Thymus (tissue), 11 donors: ENCODE data around the gene APBA1. TPM values are rescaled to one million over a fixed set of nuclear protein-coding genes. Genes with fewer than 3 reads are reported as not detected.

Source experiments
- DNase-seq, 9 donors: peaks; one replicate each; pipeline ENCODE4 v3.0.0-alpha.2; 2013; ENCODE audit warnings: low spot score in 9 of 9, low read depth in 6 of 9, missing footprints in 1 of 9
- H3K27ac ChIP-seq, 2 donors: one replicate each; pipeline ENCODE4 v1.5.1; 2013; ENCODE audit warnings: control low read depth in 1 of 2, low read depth in 1 of 2, low read length in 1 of 2, mild to moderate bottlenecking in 1 of 2, moderate library complexity in 1 of 2
- H3K27me3 ChIP-seq, 2 donors: one replicate each; pipeline ENCODE4 v1.5.1; 2013; ENCODE audit warnings: low read length in 1 of 2; ENCODE audit not compliant: control insufficient read depth in 2 of 2, insufficient read depth in 1 of 2
- H3K36me3 ChIP-seq, 2 donors: one replicate each; pipeline ENCODE4 v1.5.1; 2013; ENCODE audit warnings: low read length in 1 of 2, mild to moderate bottlenecking in 1 of 2, moderate library complexity in 1 of 2; ENCODE audit not compliant: control insufficient read depth in 2 of 2, insufficient read depth in 2 of 2
- H3K4me1 ChIP-seq, 2 donors: one replicate each; pipeline ENCODE4 v1.5.1; 2013; ENCODE audit warnings: low read length in 2 of 2; ENCODE audit not compliant: control insufficient read depth in 2 of 2, insufficient read depth in 2 of 2
- H3K4me3 ChIP-seq, 2 donors: one replicate each; pipeline ENCODE4 v1.5.1; 2013; ENCODE audit warnings: low read length in 2 of 2, control low read depth in 1 of 2, mild to moderate bottlenecking in 1 of 2
- H3K9me3 ChIP-seq, 2 donors: one replicate each; pipeline ENCODE4 v1.5.1; 2013; ENCODE audit warnings: low read length in 1 of 2, mild to moderate bottlenecking in 1 of 2; ENCODE audit not compliant: control insufficient read depth in 2 of 2, insufficient read depth in 1 of 2
- WGBS: extraction: QIAGEN DNeasy Blood & Tissue Kit; methylation state at CpG from one replicate; pipeline ENCODE4 v1.1.7; 2013; 5-methylcytosine and 5-hydroxymethylcytosine counted together
- polyA plus RNA-seq: library from polyadenylated mRNA; stranded (reverse); fragments of 200-250 nt; gene quantifications from one replicate; pipeline ENCODE4 v1.2.3, GENCODE V29; 2013
- total RNA-seq: library from RNA; stranded (reverse); fragments of 120-200 nt; gene quantifications from one replicate; pipeline ENCODE4 v1.2.4, GENCODE V29; 2013
- donor health status: healthy.

The APBA1 gene
- total and polyA plus RNA-seq, 2 donors, result 0.80 to 0.90 TPM

GRCh38 chr9:69461103-69461887 is 210.9 kb downstream of the APBA1 start:
- no peak for DNase-seq
- Histone ChIP-seq H3K4me3 (no peak overlapping the region), H3K27ac (no peak overlapping the region), H3K4me1 (peaks cover 0 to 3% of the 10 kb centered on the region in 2 donors), H3K27me3 (no peaks in the 10 kb centered on the region), H3K36me3 (no peaks in the 10 kb centered on the region), H3K9me3 (no peaks in the 10 kb centered on the region)
- 90% methylated on average over 6 of the region's 6 CpGs for WGBS

- Histone ChIP-seq H3K27me3 (no peaks in the 10 kb centered on the region), H3K4me3 (no peak overlapping the region), H3K4me1 (peaks cover 0 to 6% of the 10 kb centered on the region in 2 donors), H3K36me3 (no peaks in the 10 kb centered on the region), H3K9me3 (no peaks in the 10 kb centered on the region), H3K27ac (no peak overlapping the region)
- no peak for DNase-seq
- WGBS, result 96% methylated on average over 5 of the region's 5 CpGs
These were observed 212.2 kb downstream of the APBA1 start for GRCh38 chr9:69460012-69460411.

- peaks cover 0 to 7% of the 10 kb centered on the region in 2 donors for H3K4me1 ChIP-seq
- no peak for DNase-seq
- no peak overlapping the region for H3K4me3 ChIP-seq
- no peaks in the 10 kb centered on the region for H3K36me3 ChIP-seq
- H3K27me3 ChIP-seq, result no peaks in the 10 kb centered on the region
- 94% methylated on average over 3 of the region's 3 CpGs for WGBS
- H3K9me3 ChIP-seq, result no peaks in the 10 kb centered on the region
- H3K27ac ChIP-seq, result no peak overlapping the region
These were observed 214.0 kb downstream of the APBA1 start for GRCh38 chr9:69458176-69458575.

GRCh38 chr9:69456201-69456600 is 216.0 kb downstream of the APBA1 start:
- Histone ChIP-seq H3K27ac (no peak overlapping the region), H3K4me1 (peaks cover 0 to 7% of the 10 kb centered on the region in 2 donors), H3K9me3 (no peaks in the 10 kb centered on the region), H3K27me3 (no peaks in the 10 kb centered on the region), H3K4me3 (no peak overlapping the region), H3K36me3 (no peaks in the 10 kb centered on the region)
- no peak for DNase-seq
- WGBS, result 97% methylated on average over 15 of the region's 15 CpGs

- H3K9me3 ChIP-seq, result no peaks in the 10 kb centered on the region
- DNase-seq, result no peak
- no peak overlapping the region for H3K27ac ChIP-seq
- H3K4me3 ChIP-seq, result no peak overlapping the region
- H3K27me3 ChIP-seq, result no peaks in the 10 kb centered on the region
- 96% methylated on average over 2 of the region's 2 CpGs for WGBS
- peaks cover 0 to 7% of the 10 kb centered on the region in 2 donors for H3K4me1 ChIP-seq
- H3K36me3 ChIP-seq, result no peaks in the 10 kb centered on the region
These were observed 216.9 kb downstream of the APBA1 start for GRCh38 chr9:69455311-69455710.

- no peaks in the 10 kb centered on the region for H3K27me3 ChIP-seq
- DNase-seq, result no peak
- 37% methylated on average over 2 of the region's 2 CpGs for WGBS
These were observed 217.8 kb downstream of the APBA1 start for GRCh38 chr9:69454321-69454720.

GRCh38 chr9:69453746-69454145 is 218.4 kb downstream of the APBA1 start:
- no peak for DNase-seq
- Histone ChIP-seq H3K27me3 (no peaks in the 10 kb centered on the region), H3K36me3 (no peaks in the 10 kb centered on the region)

More at GRCh38 chr9:69454321-69454720, 217.8 kb downstream of the APBA1 start:
- Histone ChIP-seq H3K9me3 (no peaks in the 10 kb centered on the region), H3K36me3 (no peaks in the 10 kb centered on the region), H3K4me1 (peaks cover 0 to 7% of the 10 kb centered on the region in 2 donors), H3K27ac (no peak overlapping the region), H3K4me3 (no peak overlapping the region)

GRCh38 chr9:69452110-69452782 is 219.9 kb downstream of the APBA1 start:
- no peak overlapping the region for H3K4me3 ChIP-seq
- WGBS, result 93% methylated on average over 13 of the region's 13 CpGs
- H3K27ac ChIP-seq, result no peak overlapping the region
- no peak for DNase-seq
- no peaks in the 10 kb centered on the region for H3K9me3 ChIP-seq
- no peaks in the 10 kb centered on the region for H3K36me3 ChIP-seq
- H3K4me1 ChIP-seq, result peaks cover 0 to 7% of the 10 kb centered on the region in 2 donors
- no peaks in the 10 kb centered on the region for H3K27me3 ChIP-seq

More at GRCh38 chr9:69453746-69454145, 218.4 kb downstream of the APBA1 start:
- H3K4me1 ChIP-seq, result peaks cover 0 to 7% of the 10 kb centered on the region in 2 donors
- H3K9me3 ChIP-seq, result no peaks in the 10 kb centered on the region
- no peak overlapping the region for H3K27ac ChIP-seq
- 55% methylated on average over 2 of the region's 2 CpGs for WGBS
- H3K4me3 ChIP-seq, result no peak overlapping the region

- H3K9me3 ChIP-seq, result no peaks in the 10 kb centered on the region
- 67% methylated on average over 6 of the region's 6 CpGs for WGBS
- no peak for DNase-seq
- H3K27me3 ChIP-seq, result no peaks in the 10 kb centered on the region
- H3K4me3 ChIP-seq, result no peak overlapping the region
- peaks cover 0 to 3% of the 10 kb centered on the region in 2 donors for H3K4me1 ChIP-seq
- no peak overlapping the region for H3K27ac ChIP-seq
- no peaks in the 10 kb centered on the region for H3K36me3 ChIP-seq
These were observed 225.7 kb downstream of the APBA1 start for GRCh38 chr9:69446496-69446895.
